Measurements from ENCODE around the gene CES5A. TPM values are rescaled to one million over a fixed set of nuclear protein-coding genes. Genes with fewer than 3 reads are reported as not detected.

Gene CES5A
- total and polyA plus RNA-seq, 8 donors = not detected

- Histone ChIP-seq H3K27me3 (peaks cover 0 to 4% (median 0%) of the 10 kb centered on the region in 4 donors), H3K4me3 (no peak overlapping the region), H3K4me1 (no peaks in the 10 kb centered on the region), H3K36me3 (no peaks in the 10 kb centered on the region), H3K9me3 (no peaks in the 10 kb centered on the region), H3K27ac (no peak overlapping the region)
- no peak for TF ChIP-seq CTCF (IDR thresholded peaks at IDR 0.05)
- FAIRE-seq = no peak
- WGBS, 2 donors = 21 to 24% methylated on average over 2 of the region's 2 CpGs
- ATAC-seq = no peak
- intact Hi-C loops (cut with DNase I) = no loop called here
- DNase-seq = no peak
These were observed 14.3 kb upstream of the CES5A start for GRCh38 chr16:55889518-55889917.

DNA sequence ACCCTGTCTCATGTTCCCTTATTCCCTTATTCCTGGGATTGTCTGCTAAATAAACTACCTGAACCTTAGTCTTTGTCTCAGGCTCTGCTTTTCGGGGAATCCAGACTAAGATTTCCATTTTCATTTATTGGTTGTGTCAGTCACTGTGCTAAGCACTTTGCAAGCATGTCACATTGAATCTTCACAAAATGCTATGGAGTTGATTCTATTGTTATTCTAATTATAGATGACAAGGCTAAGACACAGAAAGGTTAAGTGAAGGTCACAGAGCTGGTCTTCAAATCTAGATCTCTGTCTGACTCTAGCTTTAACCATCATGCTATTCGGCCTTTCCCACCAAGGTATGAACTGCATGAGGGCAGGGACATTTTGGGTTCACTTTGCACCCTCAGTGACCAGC, 13.4 kb upstream of the CES5A start:
- H3K9me3 ChIP-seq = no peaks in the 10 kb centered on the region
- no peaks in the 10 kb centered on the region for H3K36me3 ChIP-seq
- WGBS, 2 donors = 63 to 85% methylated on average over 2 of the region's 2 CpGs
- peaks cover 0 to 4% (median 0%) of the 10 kb centered on the region in 4 donors for H3K27me3 ChIP-seq
- DNase-seq (no peak), ATAC-seq (no peak), FAIRE-seq (no peak)
- no peak for TF ChIP-seq CTCF (IDR thresholded peaks at IDR 0.05)
- H3K27ac ChIP-seq = no peak overlapping the region
- H3K4me1 ChIP-seq = no peaks in the 10 kb centered on the region
- no peak overlapping the region for H3K4me3 ChIP-seq
- intact Hi-C loops (cut with DNase I) = no loop called here

DNA sequence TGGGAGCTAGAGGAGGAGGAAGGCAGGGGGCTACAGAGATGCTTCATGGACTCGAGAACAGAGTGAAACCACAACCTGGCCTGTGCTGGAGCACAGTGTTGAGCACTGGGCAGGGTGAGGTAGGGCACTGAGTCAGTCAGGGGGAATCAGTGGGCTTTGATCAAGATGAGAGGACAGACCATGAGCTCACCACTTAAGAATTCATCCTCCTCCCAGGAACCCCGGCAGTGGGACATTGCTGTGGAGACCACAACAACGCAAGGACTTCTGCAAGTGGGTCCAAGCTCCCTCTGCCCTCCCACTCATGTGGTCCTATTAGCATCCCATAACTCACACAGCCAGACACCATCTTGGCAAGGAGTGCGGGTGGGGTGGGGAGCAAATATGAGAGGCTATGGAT, 1.7 kb upstream of the CES5A start:
- intact Hi-C loops (cut with DNase I) = no loop called here
- no peak for FAIRE-seq

DNA sequence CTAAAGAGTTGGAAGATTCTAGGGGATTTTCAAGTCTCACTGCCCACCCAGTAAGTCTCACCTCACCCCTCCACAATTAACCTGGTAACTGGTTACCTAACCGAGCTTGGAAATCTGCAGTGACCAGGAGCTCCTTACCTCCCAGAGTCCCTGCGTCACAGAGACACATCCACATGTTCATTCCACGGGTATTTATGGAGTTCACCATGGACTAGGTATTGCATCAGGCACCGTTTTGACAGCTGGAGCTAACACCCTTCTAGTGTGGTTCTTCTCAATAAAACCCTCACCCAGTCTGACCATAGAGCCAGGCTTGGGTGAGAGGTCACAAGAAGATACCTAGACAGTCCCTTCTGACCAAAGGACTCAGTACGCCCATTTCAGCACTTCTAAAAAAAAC, 2.1 kb downstream of the CES5A start:
- no peak for FAIRE-seq
- WGBS, 2 donors = 75 to 81% methylated on average over 5 of the region's 5 CpGs
- TF ChIP-seq CTCF (IDR thresholded peaks at IDR 0.05) = no peak
- no peaks in the 10 kb centered on the region for H3K4me1 ChIP-seq
- no peaks in the 10 kb centered on the region for H3K27me3 ChIP-seq
- no peak overlapping the region for H3K27ac ChIP-seq
- H3K9me3 ChIP-seq = no peaks in the 10 kb centered on the region
- intact Hi-C loops (cut with DNase I) = no loop called here
- no peak overlapping the region for H3K4me3 ChIP-seq
- no peaks in the 10 kb centered on the region for H3K36me3 ChIP-seq
- no peak for DNase-seq
- no peak for ATAC-seq

More for the DNA sequence above, 1.7 kb upstream of the CES5A start:
- no peak for ATAC-seq
- H3K4me1 ChIP-seq = no peaks in the 10 kb centered on the region
- 43 to 57% methylated on average over 4 of the region's 4 CpGs for WGBS, 2 donors
- H3K36me3 ChIP-seq = no peaks in the 10 kb centered on the region
- H3K27me3 ChIP-seq = no peaks in the 10 kb centered on the region
- no peaks in the 10 kb centered on the region for H3K9me3 ChIP-seq
- DNase-seq = no peak
- TF ChIP-seq CTCF (IDR thresholded peaks at IDR 0.05) = no peak
- no peak overlapping the region for H3K4me3 ChIP-seq
- H3K27ac ChIP-seq = no peak overlapping the region

DNA sequence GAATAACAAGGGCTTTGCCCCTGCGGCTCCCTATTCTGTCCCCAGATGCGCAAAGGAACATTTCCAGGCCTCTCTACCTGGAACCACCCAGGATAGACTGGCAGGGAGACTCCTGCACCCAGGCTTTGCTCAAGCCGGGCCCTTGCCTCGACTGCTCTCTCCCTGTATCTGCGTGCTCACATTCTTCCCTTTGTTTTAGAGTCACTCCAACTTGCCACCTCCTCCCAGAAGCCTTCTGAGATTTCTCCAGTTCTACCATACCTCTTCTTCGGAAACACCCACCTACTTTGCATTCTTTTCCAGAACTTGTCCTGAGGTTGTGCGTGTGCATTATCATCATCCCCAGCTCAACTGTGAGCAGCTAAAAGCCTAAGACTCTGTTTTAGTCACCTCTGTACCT, 3.0 kb downstream of the CES5A start:
- Histone ChIP-seq H3K36me3 (no peaks in the 10 kb centered on the region), H3K4me1 (no peaks in the 10 kb centered on the region), H3K4me3 (no peak overlapping the region), H3K9me3 (no peaks in the 10 kb centered on the region), H3K27me3 (no peaks in the 10 kb centered on the region), H3K27ac (no peak overlapping the region)
- no peak for TF ChIP-seq CTCF (IDR thresholded peaks at IDR 0.05)
- 91 to 93% methylated on average over 6 to 7 of the region's 7 CpGs for WGBS, 2 donors
- FAIRE-seq (no peak), DNase-seq (no peak), ATAC-seq (no peak)
- intact Hi-C loops (cut with DNase I) = no loop called here
